NCI-H1105 (cell line): ENCODE results near the gene LAMB4.

Source experiments
- DNase-seq: peaks from one replicate; lab custom pipeline; 2025; lab: John Stamatoyannopoulos, UW

The LAMB4 gene

DNA sequence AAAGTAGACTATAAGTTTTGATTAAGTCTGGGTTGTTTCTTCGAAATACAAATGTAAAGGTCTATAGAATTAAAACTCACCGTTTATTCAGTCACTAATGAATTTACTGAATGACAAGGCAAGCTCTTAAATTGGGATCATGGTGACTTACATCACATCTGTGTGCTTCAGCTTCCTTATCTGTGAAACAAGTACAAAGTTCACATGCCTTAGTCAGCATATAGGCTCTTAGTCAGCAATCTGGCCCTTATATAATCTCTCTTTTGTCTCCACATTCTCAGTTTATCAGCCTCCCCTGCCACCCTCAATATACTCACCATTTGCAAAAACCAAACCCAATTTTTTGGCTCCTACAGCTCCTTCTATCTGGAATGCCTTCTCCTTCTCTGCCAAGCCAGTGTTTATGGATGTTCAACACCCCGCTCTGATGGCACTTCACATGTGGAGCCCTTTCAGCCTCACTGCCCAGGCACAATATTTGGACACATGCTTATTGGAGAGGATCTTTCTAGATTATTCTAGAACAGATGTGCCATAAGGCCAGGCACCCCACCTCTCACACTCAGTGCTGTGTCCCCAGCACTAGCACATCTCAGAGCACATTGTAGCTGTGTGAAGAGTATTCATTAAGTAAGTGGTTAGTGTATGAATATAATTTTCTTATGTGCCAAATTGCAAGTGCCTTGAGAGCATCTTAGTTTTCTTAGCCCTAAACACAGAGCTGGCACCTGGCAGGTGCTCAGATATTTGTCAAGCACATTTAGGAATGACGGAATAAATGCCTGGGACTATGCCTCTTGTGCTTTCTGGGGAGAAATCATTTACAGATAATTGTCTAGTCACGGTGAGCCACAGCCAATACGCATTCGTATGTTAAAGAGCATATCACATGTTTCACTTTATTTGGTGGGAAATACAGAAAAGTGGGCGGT is 117.4 kb downstream of the LAMB4 start:
- no peak for DNase-seq

DNA sequence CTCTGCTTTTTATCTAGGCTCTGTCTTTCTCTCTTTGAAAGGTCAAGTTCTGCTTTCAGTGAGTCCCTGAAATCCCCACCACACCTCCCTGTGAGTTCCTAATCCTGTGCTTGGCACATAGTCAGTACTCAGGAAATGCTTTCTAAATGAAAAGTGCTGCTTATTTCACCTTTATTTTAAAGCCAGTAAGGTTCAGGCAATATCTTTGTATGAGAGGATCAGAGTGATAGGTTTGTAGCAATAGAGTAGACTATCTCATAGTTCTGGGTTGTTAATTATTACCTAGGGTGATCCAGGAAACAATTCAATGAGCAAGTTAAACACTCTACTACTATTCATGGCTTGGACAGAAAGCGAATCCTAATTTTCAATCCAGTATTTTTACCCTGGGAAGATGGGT is 119.8 kb downstream of the LAMB4 start:
- no peak for DNase-seq

DNA sequence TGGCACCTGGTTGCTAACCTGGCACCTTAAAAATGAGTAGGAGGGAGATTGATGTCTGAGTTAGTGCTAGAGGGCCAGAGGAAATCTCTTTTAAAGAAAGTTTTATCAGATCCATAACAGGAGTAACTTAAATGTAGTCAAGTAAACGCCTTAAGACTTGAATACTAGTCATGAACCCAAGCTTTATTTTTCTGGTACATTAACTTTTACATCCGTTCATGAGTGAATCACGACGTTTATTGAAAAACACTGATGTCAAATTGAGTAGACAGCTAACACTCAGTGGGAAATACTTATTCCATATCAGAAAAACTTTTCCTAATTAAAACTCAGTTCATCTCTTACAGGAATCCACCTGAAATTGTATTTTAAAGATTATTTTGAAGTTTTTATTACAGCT is 120.3 kb downstream of the LAMB4 start:
- no peak for DNase-seq

DNA sequence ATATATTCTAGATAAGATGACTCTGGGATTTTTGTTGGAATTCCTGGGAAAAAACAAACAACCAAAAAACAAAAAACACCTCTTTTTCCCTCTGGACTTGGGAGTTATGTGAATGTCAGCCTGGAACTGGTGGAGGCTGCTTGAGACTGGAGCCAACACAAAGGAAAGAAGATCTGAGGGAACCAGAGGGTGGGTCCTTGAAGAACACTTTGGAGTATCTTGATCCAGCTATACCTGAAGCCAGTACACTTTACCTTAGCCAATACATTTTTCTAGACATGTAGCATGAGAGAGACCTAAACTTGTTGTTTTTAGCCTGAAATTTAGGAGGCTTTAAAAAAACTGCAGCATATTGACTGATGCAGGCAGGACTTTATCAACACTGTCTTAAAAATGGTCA is 121.3 kb downstream of the LAMB4 start:
- no peak for DNase-seq

DNA sequence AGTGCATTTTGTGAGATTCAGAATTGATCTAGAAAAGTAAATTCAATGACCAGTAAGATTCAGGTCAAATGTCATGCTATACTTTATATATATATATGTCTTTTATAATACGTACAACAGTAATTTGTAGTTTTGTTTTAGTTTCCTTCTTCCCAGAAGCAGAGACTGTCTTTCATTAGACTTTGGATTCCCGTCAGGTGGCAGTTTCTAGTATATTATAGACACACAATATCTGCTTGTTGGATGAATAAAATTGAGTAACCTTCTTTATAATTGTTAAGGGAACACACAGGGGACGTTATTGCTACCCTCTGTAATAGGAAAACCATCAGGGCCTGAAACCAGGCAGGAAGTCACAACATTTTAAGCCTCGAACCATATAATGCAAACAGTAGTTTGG is 121.9 kb downstream of the LAMB4 start:
- no peak for DNase-seq

DNA sequence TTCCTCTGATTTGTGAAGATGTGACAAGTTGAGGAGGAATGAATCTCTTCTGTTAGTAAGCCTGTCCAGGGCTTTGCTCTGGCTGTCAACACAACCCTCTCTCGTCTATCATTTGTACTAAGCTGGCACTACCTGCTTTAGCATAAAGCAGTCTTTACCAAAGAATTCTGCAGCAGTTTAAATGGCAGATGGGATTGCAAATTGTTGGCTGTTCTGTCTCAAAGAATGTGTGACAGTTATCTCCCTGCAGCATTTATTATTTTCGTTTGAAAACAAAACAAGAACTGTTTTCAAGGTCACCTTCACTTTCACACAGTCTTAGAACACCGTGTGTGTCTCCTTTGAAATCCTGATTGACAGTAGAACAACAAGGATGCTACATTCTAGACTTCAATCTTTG is 122.4 kb downstream of the LAMB4 start:
- no peak for DNase-seq

DNA sequence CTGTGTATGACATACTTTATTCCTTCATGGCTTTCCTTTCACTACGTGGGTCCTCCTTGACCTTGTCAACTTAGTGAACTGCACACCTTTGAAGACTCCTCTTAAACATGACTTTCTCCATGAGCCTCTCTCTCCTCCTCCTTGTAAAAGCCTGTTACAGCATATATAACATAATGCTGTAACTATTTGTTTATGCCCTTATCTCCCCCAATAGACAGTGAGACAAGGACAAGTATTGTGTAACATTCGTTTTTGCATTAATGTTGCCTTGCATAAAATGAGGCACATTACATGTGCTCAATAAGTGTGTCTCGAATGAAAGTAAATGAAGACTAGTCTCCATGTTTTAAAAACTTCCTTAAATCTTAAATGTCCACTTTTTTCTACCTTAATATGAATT is 122.9 kb downstream of the LAMB4 start:
- DNase-seq, result no peak

DNA sequence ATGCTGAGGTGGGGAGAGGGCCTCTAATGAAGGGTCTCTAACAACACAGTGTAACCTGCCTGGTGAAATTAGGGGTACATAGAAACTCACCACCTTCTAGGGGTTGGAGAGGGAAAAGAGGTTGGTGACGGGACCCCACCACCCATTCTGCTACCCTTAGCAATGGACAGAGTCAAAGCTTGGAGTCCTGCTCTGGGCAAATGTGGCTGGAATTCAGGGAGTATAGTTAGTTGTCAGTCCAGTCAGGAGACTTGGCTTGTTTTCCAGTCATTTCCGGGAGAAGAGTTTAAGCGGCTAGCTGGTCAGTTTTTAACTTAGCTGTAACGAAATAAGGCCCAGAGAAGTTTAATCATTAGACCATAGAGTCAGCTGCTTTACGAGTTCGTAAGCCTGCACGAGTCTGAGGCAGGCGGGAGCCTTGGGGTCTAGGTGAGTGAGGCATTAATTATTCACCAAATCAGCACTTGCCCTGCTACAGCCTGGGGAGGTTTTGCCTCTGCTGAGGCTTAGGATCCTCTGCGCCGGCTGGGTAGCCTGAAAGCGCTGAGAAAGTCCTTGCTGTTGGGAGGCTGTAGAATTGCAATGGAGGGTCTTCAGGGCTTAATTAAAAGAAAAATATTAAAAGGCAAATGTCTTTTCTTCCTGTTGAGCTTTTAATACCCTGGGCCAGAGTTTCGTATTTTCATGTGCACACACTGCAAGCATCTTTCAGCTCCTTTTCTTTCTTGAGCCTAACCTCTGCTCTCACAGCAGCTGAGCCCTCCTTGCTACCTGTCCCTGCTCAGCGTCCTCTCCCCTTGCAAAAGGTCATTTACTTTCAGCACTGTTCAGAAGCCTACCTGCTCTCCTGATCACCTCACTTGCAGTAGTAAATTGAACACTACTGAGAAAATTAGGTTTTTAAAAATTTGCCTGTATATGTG is 125.7 kb downstream of the LAMB4 start:
- no peak for DNase-seq

DNA sequence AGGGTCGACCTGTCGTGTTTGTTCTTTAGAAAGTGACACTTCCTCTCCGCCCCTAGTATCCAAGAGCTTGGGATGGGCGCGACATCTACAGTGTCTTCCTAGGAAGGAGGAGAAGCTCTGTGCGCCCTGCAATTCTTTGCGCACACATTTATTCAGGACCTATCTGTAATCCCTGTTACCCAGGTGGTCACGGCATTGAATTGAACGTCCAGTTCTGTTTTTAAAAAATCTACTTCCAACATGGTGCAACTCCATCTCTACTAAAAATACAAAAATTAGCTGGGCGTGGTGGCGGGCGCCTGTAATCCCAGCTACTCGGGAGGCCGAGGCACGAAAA is 126.6 kb downstream of the LAMB4 start:
- DNase-seq, result no peak

DNA sequence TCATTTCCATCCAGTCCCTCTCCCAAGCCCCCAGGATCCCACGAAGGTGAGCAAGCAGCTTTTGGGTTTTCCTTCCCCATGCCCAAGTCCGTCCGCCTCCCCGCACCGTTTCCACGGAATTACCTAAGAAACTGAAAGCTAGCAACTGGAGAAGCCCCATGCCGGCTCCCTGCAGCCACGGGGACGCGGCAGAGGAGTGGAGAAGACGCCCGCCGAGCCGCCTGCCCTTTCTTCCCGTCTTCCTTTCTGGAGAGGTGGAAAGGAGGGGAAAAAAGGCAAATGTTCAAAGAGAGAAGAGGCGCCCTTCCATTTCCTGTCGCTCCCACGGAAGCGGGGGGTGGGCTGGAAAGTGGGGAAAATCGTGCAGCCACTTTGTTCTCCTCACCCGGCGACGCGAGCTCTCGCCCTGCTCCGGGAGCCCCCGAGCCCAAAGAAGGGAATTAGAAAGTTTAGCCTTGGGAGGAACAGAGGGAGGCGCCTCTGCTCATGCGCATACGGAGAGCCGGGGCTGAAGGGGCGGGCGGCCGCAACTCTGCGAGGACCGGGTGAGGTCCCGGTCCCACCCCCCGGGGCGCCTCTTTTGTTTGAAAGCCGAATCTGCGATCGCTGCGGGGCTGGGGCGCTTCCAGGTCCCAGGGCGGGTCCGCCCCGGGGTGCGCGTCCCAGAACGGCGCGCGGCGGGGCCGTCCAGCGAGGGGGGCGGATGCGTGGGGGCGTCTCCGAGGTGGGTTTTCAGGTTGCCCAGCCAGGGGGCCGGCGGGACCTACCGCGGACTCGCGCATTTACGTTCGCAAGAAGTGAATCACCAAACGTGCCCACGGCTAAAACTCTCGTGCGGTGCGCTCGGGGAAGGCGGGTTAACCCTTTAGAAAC is 127.2 kb downstream of the LAMB4 start, which contains the start of gene LAMB1:
TSS of gene LAMB1 (minus strand) at position 436 of the 873 bp plus-strand sequence. CDS start at position 160, 276 bp downstream.
- DNase-seq, result peak; percentile 18

DNA sequence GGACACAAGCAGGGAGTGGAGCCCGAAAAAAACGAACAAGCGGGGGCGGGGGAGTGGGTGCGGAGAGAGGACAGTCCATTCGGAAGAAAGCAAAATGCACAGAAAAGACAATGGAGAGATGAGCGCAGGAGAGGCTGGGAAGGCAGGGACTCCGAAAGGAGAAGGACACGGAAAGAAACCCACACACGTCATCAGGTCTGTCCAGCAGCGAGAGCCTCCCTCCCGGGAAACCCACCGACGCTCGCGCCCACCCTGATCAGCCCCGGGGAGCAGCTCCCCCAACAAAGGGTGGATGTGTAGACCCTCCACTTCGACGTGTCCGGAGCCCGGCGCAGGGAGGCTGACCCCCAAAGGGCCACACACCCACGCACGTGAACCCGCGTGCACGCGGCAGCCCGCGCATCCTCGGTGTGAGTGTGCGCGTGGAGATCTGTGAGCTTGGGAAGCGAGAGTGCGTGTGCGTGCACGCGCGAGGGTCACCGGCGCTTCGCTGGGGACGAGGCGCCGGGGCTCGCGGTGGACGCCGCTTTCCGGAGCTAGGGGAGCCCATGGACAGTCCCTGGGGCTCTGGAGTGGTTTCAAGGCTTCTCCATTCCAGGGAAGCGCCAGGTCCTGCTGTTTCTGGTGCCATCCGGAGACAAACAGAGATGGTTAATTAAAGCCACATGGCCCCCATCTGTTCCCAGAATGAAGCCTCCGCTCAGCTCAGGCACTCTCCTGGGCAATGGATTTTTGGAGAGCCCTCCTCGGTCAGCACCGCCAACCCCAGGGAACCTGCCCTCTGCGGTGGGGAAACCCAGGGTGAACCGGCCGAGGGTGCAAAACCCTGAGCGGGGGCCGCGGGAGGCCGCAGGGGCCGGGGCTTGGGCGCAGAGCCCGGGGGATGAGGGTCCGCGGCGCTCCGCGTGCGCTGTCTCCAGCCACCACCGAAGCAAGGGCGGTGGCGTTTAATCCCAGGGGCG is 128.1 kb downstream of the LAMB4 start:
- DNase-seq, result no peak

DNA sequence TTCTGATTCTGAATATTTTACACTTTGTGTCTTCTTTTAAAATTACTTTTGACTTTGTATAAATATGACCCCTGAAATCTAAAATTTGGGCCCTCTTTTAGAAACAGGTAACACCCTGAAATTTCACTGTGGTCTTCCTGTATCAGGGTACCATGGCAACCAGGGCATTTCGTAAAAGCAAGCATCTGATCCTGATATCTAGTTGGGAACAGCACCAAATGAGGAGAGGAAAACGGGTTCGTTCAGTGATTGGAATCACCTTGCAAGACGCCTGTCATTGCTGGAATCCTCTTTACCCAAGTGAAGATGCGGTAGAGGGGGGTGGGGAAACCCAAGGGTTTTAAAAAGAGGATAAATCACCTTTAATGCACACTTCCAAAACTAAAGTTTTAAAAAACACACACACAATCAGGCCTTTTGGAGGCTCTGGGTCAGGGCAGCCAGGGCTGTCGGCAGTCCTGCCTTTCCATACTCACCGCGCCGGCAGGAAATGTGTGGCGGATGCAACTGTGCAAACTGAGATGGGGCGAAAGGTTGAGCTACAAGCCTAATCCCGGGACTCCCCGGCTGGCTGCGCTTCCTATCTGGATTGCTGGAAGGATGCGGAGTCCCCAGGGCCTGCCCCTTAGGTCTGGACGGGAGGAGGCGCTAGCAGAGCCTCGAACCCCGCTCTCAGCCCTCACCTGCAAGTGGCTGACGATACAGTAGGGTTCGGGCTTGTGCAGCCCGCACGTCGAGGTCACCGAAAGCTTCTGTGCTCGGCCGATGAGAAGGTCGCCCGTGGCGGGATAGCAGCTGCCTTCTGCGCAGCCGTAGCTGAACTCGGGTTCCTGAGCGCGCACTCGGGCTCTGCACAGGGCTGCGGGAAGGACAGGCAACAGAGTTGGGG is 129.0 kb downstream of the LAMB4 start:
- peak; percentile 17 for DNase-seq

DNA sequence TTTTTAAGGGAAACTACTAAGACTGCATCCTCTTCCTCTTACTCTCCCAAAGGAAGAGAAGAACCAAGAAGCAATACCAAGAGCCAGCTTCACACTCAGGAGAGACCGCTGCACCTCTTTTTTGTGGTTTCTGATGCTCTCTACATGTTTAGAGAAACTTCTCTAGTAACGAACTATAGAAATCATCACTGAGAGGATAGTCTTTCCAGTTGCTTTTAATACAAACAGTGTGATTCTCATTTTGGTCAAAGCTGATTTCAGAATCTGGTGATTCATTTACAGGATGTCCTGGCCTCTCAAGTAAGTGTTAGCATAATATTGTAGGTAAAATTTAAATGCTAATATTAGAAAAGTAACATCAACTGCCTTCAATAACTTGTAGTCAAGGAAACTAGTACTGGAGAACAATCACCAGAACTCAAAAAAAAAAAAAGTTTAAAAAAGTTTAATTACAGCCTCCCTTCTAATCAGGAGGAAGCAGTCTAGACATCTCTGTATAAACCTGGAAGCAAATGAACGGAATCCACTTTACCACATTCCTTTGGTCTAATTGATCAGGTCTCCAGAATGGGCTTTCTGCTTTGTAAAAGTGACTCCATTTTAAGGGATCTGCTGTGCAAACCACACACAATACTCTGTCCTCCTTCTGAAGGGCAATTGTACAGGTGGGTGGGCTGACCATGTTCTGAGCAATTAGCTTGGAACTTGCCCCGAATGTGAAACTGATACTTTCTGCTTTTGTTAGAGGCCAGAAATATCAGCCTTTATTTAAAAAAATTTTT is 130.2 kb downstream of the LAMB4 start:
- DNase-seq, result no peak

DNA sequence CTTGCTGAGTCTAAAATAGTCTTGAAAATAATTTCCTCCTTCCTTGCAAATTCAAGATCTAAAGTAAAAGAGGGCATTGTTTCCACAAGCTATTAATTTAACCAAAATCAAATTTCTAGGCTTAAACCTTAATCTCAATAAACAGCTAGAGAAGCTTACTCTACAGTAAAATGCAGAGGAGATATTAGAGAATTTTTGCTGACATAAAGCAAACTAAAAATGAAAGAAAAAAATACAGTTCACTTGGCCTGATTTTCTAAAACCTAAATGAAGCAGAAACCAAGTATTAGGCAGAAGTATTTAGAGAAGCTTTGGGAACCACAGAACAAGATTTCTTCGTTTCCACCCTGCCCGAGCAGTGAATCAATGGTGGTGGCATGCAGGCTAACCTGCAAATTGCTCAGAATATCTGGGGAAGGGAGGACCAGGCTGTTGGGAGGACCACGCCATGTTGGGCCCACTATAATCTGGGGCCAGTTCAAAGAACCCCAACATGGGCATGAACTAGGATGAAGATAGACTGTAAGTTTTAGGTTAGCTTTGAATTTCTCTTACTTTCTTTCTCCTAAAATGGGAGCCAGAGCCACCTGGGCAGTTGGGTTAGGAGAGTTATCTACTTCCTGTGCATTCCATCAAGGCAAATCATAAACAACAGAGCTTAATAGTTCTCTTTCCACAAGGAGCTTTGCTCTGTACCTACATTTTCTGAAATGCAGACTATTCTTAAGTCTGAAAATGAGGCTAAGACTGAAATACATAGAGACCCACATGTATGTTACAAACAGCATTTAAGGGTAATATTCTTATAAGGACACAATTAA is 131.3 kb downstream of the LAMB4 start:
- no peak for DNase-seq

DNA sequence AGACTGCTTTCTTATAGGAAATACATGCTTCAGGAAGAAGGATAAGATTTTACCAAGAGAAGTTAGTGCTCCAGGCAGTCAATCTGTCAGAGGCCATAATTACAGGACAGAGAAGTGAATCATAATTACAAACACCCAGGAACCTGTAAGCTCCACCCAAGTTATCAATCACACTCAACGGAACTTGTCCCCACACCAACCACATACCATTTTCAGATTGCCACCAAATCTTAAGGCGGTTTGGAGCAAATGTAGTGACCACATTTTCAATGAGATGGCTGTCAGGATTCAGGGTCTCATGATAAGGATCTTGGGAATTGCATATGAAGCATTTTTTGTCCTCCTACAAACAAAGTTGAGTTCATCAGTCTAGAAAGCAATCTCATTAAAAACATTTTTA is 132.0 kb downstream of the LAMB4 start:
- DNase-seq, result no peak

DNA sequence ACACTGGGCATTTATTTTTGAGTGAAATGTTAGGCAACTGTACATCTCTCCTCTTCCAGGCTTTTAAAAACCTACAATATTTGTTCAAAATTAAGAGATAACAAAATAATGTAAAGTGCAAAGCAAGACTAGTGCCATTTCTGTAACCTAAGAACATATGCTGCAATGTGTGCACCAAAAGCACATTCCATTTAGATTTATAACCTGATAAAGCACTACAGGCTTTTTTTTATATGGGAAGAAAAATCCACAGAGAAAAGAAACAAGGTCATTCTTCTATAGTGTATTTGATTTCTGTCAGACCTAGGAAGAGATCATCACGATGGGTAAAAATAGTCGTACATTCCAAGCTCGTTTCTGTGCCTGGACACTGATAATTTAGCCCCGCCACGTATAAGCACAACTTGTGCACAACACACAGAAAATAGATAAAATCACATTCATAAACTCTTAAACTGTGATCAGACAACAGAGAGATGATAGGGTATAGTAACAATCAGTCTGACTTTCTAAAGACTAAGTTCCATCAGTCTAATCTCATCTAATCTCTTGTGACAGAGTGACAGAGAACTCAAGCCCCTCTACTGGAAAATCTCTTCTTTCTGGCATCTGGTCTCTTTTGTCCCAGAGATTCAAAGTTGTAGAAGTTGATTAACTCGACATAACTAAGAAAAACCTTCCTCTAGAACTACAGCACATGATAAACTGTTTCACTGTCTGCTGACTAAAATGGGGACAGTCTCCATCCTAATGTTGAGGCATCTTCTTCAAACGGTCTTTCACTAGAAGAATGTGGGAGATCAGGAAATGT is 133.9 kb downstream of the LAMB4 start:
- DNase-seq, result no peak
